Measurements from ENCODE around the gene AVL9.

DNA sequence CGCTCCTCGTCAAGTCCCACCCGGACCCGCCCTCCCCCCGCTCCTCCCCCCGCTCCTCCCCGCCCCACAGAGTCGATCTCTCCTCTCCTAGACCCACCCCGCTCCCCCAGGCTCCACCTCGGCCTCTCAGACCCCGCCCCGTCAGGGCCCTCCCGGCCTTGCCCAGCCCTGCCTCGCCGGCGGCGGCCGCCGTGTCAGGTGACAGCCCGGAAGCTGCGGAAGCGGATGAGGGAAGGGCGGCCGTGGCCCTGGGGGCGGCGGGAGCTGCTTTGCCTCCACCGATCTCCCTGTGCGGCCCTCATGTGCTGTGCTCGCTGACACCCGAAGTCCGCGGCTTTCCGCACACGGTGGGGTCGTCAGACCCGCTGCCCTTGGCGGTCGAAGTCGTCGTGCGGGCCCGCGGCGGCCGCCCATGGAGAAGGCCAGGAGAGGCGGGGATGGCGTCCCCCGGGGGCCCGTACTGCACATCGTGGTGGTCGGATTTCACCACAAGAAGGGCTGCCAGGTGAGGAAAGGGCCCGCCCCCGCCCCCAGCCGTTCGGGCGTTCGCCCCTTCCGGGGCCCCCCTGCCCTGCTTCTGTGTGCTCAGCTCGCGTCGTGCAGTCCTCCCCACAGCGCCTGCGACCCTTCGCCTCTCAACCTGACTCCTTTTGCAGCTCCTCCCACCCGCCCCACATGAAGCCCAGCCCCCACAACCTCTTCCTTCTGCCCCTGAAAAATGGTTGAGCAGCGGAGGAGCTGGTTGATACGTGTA, at the start of gene AVL9:
- TF ChIP-seq, protein P1, sequence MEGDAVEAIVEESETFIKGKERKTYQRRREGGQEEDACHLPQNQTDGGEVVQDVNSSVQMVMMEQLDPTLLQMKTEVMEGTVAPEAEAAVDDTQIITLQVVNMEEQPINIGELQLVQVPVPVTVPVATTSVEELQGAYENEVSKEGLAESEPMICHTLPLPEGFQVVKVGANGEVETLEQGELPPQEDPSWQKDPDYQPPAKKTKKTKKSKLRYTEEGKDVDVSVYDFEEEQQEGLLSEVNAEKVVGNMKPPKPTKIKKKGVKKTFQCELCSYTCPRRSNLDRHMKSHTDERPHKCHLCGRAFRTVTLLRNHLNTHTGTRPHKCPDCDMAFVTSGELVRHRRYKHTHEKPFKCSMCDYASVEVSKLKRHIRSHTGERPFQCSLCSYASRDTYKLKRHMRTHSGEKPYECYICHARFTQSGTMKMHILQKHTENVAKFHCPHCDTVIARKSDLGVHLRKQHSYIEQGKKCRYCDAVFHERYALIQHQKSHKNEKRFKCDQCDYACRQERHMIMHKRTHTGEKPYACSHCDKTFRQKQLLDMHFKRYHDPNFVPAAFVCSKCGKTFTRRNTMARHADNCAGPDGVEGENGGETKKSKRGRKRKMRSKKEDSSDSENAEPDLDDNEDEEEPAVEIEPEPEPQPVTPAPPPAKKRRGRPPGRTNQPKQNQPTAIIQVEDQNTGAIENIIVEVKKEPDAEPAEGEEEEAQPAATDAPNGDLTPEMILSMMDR (IDR thresholded peaks at IDR 0.05): no peak
- TF ChIP-seq POLR2AphosphoS5 (IDR thresholded peaks at IDR 0.05): peak; percentile 92
- no peak for TF ChIP-seq EP300 (IDR thresholded peaks at IDR 0.05)

All from gastroesophageal sphincter (tissue), 3 donors.